Measurements from ENCODE around the gene SLC41A1. TPM values are rescaled to one million over a fixed set of nuclear protein-coding genes. Genes with fewer than 3 reads are reported as not detected.
A peak's percentile ranks its signal among the peaks of the same experiment; 100 is the strongest.

The SLC41A1 gene
- total RNA-seq, 1 donor from 2014 or later: 34.8 TPM

- peaks cover 36% of the 10 kb centered on the region for H3K36me3 Mint-ChIP-seq (ENCODE audit: low read depth)
- no peak overlapping the region for H3K27ac Mint-ChIP-seq
- H3K27me3 Mint-ChIP-seq (ENCODE audit: insufficient read depth): no peaks in the 10 kb centered on the region
- no peaks in the 10 kb centered on the region for H3K9me3 Mint-ChIP-seq
- intact Hi-C loops (cut with micrococcal nuclease): no loop called here
- peaks cover 11% of the 10 kb centered on the region for H3K4me1 Mint-ChIP-seq (ENCODE audit: low read depth)
- H3K4me3 Mint-ChIP-seq: no peak overlapping the region
- DNase-seq (ENCODE audit: low spot score): no peak
Measured at GRCh38 chr1:205794011-205794730, 18.8 kb downstream of the SLC41A1 start.

DNA sequence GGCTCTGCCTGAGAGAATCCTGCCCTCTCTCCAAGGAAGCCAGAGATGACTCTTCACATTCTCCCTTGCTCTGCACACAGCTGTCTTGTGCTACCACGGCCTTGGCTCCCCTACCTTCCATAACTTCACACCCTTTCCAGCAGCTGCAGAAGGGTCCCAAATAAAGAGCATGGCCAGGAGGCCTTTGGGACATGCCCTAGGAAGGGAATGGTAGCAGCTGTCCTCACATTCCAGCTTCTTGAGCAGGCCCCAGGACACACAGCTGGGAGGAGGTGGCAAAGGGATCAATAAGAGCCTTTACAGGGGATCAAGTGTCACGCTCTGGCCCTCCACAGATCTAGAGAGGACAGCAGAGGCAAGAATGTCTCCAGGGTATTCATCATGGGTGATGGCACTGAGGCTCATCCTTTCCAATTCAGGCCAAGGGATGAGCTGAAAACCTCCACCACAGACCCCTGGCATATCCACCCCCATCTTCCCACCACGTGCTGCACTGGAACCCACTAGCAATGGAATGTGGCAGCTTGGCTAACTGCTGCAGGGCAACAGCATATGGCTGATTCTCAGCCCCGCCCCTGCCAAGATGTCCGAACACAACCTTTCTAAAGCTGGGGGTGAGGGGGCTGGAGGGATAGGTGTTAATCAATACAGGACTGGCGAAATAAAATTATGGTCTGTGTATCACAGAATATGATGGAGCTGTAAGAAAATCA is 19.9 kb downstream of the SLC41A1 start:
- Mint-ChIP-seq H3K4me3 (no peak overlapping the region), H3K4me1 (ENCODE audit: low read depth) (peaks cover 11% of the 10 kb centered on the region), H3K9me3 (no peaks in the 10 kb centered on the region), H3K27ac (no peak overlapping the region), H3K27me3 (ENCODE audit: insufficient read depth) (no peaks in the 10 kb centered on the region), H3K36me3 (ENCODE audit: low read depth) (peaks cover 28% of the 10 kb centered on the region)
- intact Hi-C loops (cut with micrococcal nuclease): no loop called here
- DNase-seq (ENCODE audit: low spot score): no peak

- DNase-seq (ENCODE audit: low spot score): no peak
- Mint-ChIP-seq H3K4me3 (no peak overlapping the region), H3K36me3 (ENCODE audit: low read depth) (peaks cover 24% of the 10 kb centered on the region), H3K27me3 (ENCODE audit: insufficient read depth) (no peaks in the 10 kb centered on the region), H3K9me3 (no peaks in the 10 kb centered on the region), H3K27ac (no peak overlapping the region), H3K4me1 (ENCODE audit: low read depth) (peaks cover 11% of the 10 kb centered on the region)
- intact Hi-C loops (cut with micrococcal nuclease): no loop called here
Measured at GRCh38 chr1:205792481-205792881, 20.5 kb downstream of the SLC41A1 start.

DNA sequence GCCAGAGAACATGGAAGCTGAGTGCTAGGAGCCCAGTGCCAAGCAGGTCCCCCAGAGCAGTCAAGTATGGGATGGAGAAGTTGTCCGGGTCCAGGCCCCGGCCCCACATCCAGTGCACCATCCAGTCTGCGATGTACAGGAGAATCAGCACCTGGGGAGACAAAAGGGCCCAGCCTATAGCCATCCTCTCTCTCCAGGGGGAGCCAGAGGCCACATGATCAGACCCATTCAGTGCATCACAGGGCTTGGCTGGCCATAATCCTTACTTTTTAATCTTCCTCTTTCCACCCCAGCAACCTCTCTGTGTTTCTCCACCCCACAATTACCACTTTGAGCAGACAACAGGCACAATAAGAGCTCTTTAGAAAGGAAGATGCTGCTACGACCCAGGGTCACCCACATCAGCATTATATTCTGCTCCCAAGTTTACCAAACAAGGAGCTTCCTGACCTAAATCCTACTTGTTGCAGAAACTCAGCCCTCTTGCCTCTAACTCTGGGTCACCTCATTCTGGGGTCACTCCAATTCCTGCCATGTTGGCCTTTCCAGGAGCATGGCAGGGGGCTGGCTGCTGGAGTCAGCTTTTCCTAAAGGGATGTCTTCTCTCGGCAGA is 21.3 kb downstream of the SLC41A1 start:
- peak; percentile 36 for DNase-seq (ENCODE audit: low spot score)
- H3K27ac Mint-ChIP-seq: no peak overlapping the region
- no peaks in the 10 kb centered on the region for H3K9me3 Mint-ChIP-seq
- no peaks in the 10 kb centered on the region for H3K27me3 Mint-ChIP-seq (ENCODE audit: insufficient read depth)
- peaks cover 11% of the 10 kb centered on the region for H3K4me1 Mint-ChIP-seq (ENCODE audit: low read depth)
- H3K36me3 Mint-ChIP-seq (ENCODE audit: low read depth): peaks cover 20% of the 10 kb centered on the region
- no peak overlapping the region for H3K4me3 Mint-ChIP-seq
- intact Hi-C loops (cut with micrococcal nuclease): loop anchor here (1.0 kb wide), 5 partner anchors 22 to 315 kb away; partner anchors contain the start of gene SLC41A1

DNA sequence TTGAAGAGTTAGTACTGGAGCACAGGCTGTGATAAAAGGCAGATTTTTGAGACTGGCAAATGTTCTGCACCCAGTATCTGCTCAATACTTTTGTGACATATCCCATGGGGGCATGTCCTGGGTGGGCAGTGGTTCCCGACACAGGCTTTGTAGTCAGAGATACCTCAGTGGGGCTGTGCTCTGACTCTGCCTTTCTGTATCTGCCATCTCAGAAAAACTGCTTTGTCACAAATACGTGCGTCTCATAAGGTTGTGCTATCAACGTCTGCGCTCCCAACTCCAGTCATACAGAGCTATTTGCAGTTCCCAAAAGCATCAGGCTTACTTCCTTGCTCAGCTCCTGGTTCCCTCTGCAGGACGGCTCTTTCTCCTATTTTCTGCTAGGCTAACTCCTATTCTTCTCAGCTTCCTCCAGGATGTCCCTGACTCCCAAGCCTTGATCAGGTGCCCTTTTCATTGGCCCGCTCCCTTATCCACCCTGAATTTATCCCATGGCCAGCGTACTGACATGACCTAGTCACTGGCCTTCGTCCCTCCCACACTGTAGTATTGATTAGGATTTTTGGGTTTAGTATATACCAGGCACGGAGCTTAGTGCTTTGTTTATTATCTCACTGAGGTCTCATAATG is 25.6 kb downstream of the SLC41A1 start:
- H3K4me3 Mint-ChIP-seq: no peak overlapping the region
- no peaks in the 10 kb centered on the region for H3K27me3 Mint-ChIP-seq (ENCODE audit: insufficient read depth)
- H3K27ac Mint-ChIP-seq: no peak overlapping the region
- intact Hi-C loops (cut with micrococcal nuclease): no loop called here
- no peak for DNase-seq (ENCODE audit: low spot score)
- peaks cover 10% of the 10 kb centered on the region for H3K4me1 Mint-ChIP-seq (ENCODE audit: low read depth)
- peaks cover 13% of the 10 kb centered on the region for H3K36me3 Mint-ChIP-seq (ENCODE audit: low read depth)
- H3K9me3 Mint-ChIP-seq: no peaks in the 10 kb centered on the region

DNA sequence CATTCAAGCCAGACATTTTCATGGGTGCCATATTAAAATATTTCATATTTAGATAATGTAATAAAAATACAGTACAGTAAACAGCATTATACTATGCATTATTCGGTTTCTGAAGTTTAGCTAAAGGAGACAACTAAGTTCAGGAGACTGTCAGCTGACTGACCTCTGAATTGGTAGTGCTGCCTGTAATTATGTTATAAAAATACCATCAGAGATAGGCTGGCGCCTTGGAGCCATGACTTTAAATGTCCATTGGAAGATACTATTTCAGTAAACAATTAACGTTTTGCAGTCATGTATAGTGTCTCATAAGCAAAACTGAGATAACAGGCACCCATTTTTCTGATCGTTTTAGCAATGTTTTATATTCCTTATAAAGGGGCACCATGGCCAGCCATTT is 26.4 kb downstream of the SLC41A1 start:
- intact Hi-C loops (cut with micrococcal nuclease): no loop called here
- Mint-ChIP-seq H3K36me3 (ENCODE audit: low read depth) (peaks cover 8% of the 10 kb centered on the region), H3K27me3 (ENCODE audit: insufficient read depth) (no peaks in the 10 kb centered on the region), H3K9me3 (no peaks in the 10 kb centered on the region), H3K4me3 (no peak overlapping the region), H3K27ac (no peak overlapping the region), H3K4me1 (ENCODE audit: low read depth) (peaks cover 16% of the 10 kb centered on the region)
- no peak for DNase-seq (ENCODE audit: low spot score)

DNA sequence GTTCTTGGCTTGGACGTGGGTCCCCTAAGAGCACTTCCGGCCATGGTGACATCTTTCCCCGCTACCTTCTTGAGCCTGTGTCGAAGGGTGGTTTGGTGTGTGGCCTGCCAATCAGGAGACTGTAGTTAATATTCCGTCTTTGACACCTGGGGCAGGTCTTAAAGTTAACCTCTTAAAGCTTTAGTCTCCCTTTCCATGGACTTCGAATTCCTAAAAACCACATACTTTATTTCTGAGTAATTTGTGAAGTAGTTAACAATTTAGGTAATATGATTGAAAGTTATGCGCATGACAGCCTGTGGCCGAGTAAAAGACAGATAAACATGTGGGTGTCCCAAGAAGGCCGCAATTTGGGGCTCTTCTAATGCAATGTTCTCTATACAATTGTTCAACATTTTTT is 27.6 kb downstream of the SLC41A1 start:
- Mint-ChIP-seq H3K36me3 (ENCODE audit: low read depth) (peaks cover 7% of the 10 kb centered on the region), H3K9me3 (no peaks in the 10 kb centered on the region), H3K4me1 (ENCODE audit: low read depth) (peaks cover 22% of the 10 kb centered on the region), H3K27me3 (ENCODE audit: insufficient read depth) (no peaks in the 10 kb centered on the region), H3K27ac (no peak overlapping the region), H3K4me3 (no peak overlapping the region)
- DNase-seq (ENCODE audit: low spot score): no peak
- intact Hi-C loops (cut with micrococcal nuclease): no loop called here

DNA sequence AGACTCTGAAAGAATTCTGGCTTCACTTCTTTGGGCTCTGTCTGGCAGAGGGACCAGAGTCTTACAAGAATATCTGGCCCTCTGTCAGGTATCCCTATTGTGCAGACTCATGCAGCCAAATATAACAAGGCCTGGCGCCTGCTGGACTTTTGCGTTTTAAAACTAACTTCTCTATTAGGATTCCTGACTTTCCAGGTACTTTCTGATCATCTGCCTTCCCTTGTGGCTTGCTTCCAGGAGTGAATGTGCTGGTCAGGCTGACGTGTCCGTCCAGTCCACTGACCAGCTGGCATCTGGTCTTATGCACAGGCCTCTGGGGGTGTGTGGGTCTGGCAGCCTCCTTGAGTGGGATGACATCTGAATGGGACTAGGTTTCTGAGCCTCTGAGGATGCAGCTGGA is 29.1 kb downstream of the SLC41A1 start:
- intact Hi-C loops (cut with micrococcal nuclease): loop anchor here (2.0 kb wide), 1 partner anchor 125 kb away; no protein-coding TSS in a partner anchor
- DNase-seq (ENCODE audit: low spot score): no peak
- no peaks in the 10 kb centered on the region for H3K9me3 Mint-ChIP-seq
- H3K36me3 Mint-ChIP-seq (ENCODE audit: low read depth): peaks cover 3% of the 10 kb centered on the region
- peaks cover 22% of the 10 kb centered on the region for H3K4me1 Mint-ChIP-seq (ENCODE audit: low read depth)
- H3K27ac Mint-ChIP-seq: no peak overlapping the region
- no peak overlapping the region for H3K4me3 Mint-ChIP-seq
- H3K27me3 Mint-ChIP-seq (ENCODE audit: insufficient read depth): no peaks in the 10 kb centered on the region

DNA sequence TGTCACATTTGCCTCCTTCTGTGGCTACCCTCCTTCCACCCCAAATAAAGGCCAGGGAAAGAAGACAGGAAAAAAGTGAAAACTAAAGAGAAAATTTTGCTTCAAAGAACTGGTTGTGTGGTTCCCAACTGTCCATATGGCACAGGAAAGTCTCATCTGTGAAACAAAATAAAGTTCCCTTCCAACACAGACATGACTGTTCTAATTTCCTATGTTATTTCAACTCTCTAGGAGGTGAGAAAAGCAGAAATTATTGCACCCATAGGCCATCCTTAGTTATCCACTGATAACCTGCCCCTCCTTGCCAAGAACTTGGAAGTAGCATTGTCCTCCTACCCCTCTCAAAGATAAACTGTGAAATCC is 29.6 kb downstream of the SLC41A1 start:
- Mint-ChIP-seq H3K4me3 (no peak overlapping the region), H3K27me3 (ENCODE audit: insufficient read depth) (no peaks in the 10 kb centered on the region), H3K27ac (no peak overlapping the region), H3K4me1 (ENCODE audit: low read depth) (peaks cover 22% of the 10 kb centered on the region), H3K36me3 (ENCODE audit: low read depth) (peaks cover 3% of the 10 kb centered on the region), H3K9me3 (no peaks in the 10 kb centered on the region)
- no peak for DNase-seq (ENCODE audit: low spot score)
- intact Hi-C loops (cut with micrococcal nuclease): loop anchor here (2.0 kb wide), 1 partner anchor 125 kb away; no protein-coding TSS in a partner anchor

GRCh38 chr1:205782627-205783432 is 30.2 kb downstream of the SLC41A1 start:
- Mint-ChIP-seq H3K27ac (peak overlapping the region; percentile 16), H3K9me3 (no peaks in the 10 kb centered on the region), H3K27me3 (ENCODE audit: insufficient read depth) (no peaks in the 10 kb centered on the region), H3K4me3 (no peak overlapping the region), H3K4me1 (ENCODE audit: low read depth) (peaks cover 22% of the 10 kb centered on the region), H3K36me3 (ENCODE audit: low read depth) (peaks cover 3% of the 10 kb centered on the region)
- intact Hi-C loops (cut with micrococcal nuclease): loop anchor here (2.0 kb wide), 1 partner anchor 124 kb away; no protein-coding TSS in a partner anchor
- DNase-seq (ENCODE audit: low spot score): no peak

DNA sequence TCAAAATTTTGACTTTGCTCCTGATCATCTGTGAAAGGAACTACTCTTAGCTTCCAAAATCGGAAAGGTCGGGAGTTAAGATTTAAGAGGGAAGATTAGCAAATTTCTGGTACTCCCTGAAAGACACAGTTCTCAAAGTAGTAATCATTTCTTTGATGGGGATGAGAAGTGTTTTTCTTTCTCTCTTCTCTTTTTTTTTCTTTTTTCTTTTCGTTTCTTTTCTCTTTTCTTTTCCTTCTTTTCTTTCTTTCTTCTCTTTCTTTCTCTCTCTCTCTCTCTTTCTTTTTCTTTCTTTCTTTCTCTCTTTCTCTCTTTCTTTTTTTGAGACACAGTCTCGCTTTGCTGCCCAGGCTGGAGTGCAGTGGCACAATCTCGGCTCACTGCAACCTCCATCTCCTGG is 32.7 kb downstream of the SLC41A1 start:
- no peak overlapping the region for H3K27ac Mint-ChIP-seq
- H3K9me3 Mint-ChIP-seq: no peaks in the 10 kb centered on the region
- H3K27me3 Mint-ChIP-seq (ENCODE audit: insufficient read depth): no peaks in the 10 kb centered on the region
- peaks cover 3% of the 10 kb centered on the region for H3K36me3 Mint-ChIP-seq (ENCODE audit: low read depth)
- intact Hi-C loops (cut with micrococcal nuclease): no loop called here
- DNase-seq (ENCODE audit: low spot score): no peak
- peaks cover 36% of the 10 kb centered on the region for H3K4me1 Mint-ChIP-seq (ENCODE audit: low read depth)
- no peak overlapping the region for H3K4me3 Mint-ChIP-seq

- Mint-ChIP-seq H3K9me3 (no peaks in the 10 kb centered on the region), H3K4me3 (no peak overlapping the region), H3K4me1 (ENCODE audit: low read depth) (peaks cover 50% of the 10 kb centered on the region), H3K36me3 (ENCODE audit: low read depth) (peaks cover 13% of the 10 kb centered on the region), H3K27me3 (ENCODE audit: insufficient read depth) (no peaks in the 10 kb centered on the region), H3K27ac (no peak overlapping the region)
- intact Hi-C loops (cut with micrococcal nuclease): no loop called here
- no peak for DNase-seq (ENCODE audit: low spot score)
Measured at GRCh38 chr1:205777994-205778393, 35.0 kb downstream of the SLC41A1 start.
